ENCODE data around the gene CYP21A2.
A peak's percentile ranks its signal among the peaks of the same experiment; 100 is the strongest.

CYP21A2 gene

GRCh38 chr6:32087574-32088486 is 49.6 kb downstream of the CYP21A2 start:
- no peak for TF ChIP-seq TAF1 (IDR thresholded peaks at IDR 0.05; ENCODE audit: borderline replicate concordance, low read depth, low read length)
- TF ChIP-seq POLR2A (IDR thresholded peaks at IDR 0.05; ENCODE audit: low read depth, low read length): no peak
- no peak for TF ChIP-seq POLR2AphosphoS5 (IDR thresholded peaks at IDR 0.05; ENCODE audit: low read depth, low read length)
- FAIRE-seq: no peak
- peak; percentile 63 for DNase-seq (ENCODE audit: insufficient read length)

GRCh38 chr6:32088487-32089049 is 50.4 kb downstream of the CYP21A2 start:
- DNase-seq (ENCODE audit: insufficient read length) (no peak), FAIRE-seq (no peak)
- TF ChIP-seq POLR2A (IDR thresholded peaks at IDR 0.05; ENCODE audit: low read depth, low read length) (no peak), TAF1 (IDR thresholded peaks at IDR 0.05; ENCODE audit: borderline replicate concordance, low read depth, low read length) (no peak), POLR2AphosphoS5 (IDR thresholded peaks at IDR 0.05; ENCODE audit: low read depth, low read length) (no peak)

GRCh38 chr6:32089082-32089828 is 51.0 kb downstream of the CYP21A2 start:
- FAIRE-seq (no peak), DNase-seq (ENCODE audit: insufficient read length) (no peak)
- TF ChIP-seq TAF1 (IDR thresholded peaks at IDR 0.05; ENCODE audit: borderline replicate concordance, low read depth, low read length) (no peak), POLR2AphosphoS5 (IDR thresholded peaks at IDR 0.05; ENCODE audit: low read depth, low read length) (no peak), POLR2A (IDR thresholded peaks at IDR 0.05; ENCODE audit: low read depth, low read length) (no peak)

Measured in GM12892 (cell line).